HuH-7 (cell line): Measurements from ENCODE around the gene HOOK2.
"Not testable (repeated sequence)": the region's sequence is repeated elsewhere in the genome, so short reads cannot be mapped to it uniquely, and the experiment has no call there.

ENCODE experiments used
- DNase-seq: peaks from one replicate; pipeline ENCODE4 v3.0.0; 2011; ENCODE audit warnings: low spot score

HOOK2 gene

GRCh38 chr19:12754465-12755196 is 20.7 kb downstream of the HOOK2 start:
- no peak for DNase-seq

- DNase-seq: no peak
Measured at GRCh38 chr19:12752056-12752781, 23.1 kb downstream of the HOOK2 start.

GRCh38 chr19:12751635-12752034 is 23.7 kb downstream of the HOOK2 start, which contains the start of gene BEST2:
Gene BEST2, plus strand, starts transcription at chr19:12751791. Its CDS starts 802 bp downstream, at chr19:12752593.
- no peak for DNase-seq

- no peak for DNase-seq
Measured at GRCh38 chr19:12750851-12751250, 24.5 kb downstream of the HOOK2 start.

- DNase-seq: no peak
Measured at GRCh38 chr19:12749938-12750521, 25.3 kb downstream of the HOOK2 start.

GRCh38 chr19:12748489-12748888 is 26.9 kb downstream of the HOOK2 start:
- no peak for DNase-seq

GRCh38 chr19:12745166-12745897 is 30.0 kb downstream of the HOOK2 start:
- DNase-seq: no peak

GRCh38 chr19:12737835-12738351 is 37.5 kb downstream of the HOOK2 start:
- no peak for DNase-seq

GRCh38 chr19:12736995-12737834 is 38.1 kb downstream of the HOOK2 start, which contains the start of gene GET3:
Gene GET3, plus strand, starts transcription at chr19:12737497. Its CDS starts 9 bp downstream, at chr19:12737506.
- DNase-seq: peak; percentile 96

GRCh38 chr19:12733369-12734214 is 41.8 kb downstream of the HOOK2 start:
- DNase-seq: peak; percentile 37

GRCh38 chr19:12731337-12731736 is 44.0 kb downstream of the HOOK2 start:
- DNase-seq: no peak

- no peak for DNase-seq
Measured at GRCh38 chr19:12730064-12730463, 45.3 kb downstream of the HOOK2 start.

GRCh38 chr19:12727745-12728433 is 47.5 kb downstream of the HOOK2 start:
- DNase-seq: no peak

- DNase-seq: no peak
Measured at GRCh38 chr19:12726988-12727316, 48.4 kb downstream of the HOOK2 start.

GRCh38 chr19:12725612-12726011 is 49.7 kb downstream of the HOOK2 start:
- not testable (repeated sequence) for DNase-seq

- DNase-seq: peak; percentile 83
Measured at GRCh38 chr19:12723641-12724426, 51.5 kb downstream of the HOOK2 start, which contains the start of gene TNPO2. Gene TNPO2, minus strand, starts transcription at chr19:12723932. Its CDS starts 2,955 bp downstream, at chr19:12720977.

- no peak for DNase-seq
Measured at GRCh38 chr19:12723381-12723640, 52.0 kb downstream of the HOOK2 start.

GRCh38 chr19:12722566-12723380 is 52.6 kb downstream of the HOOK2 start:
- DNase-seq: peak; percentile 99
